Measurements from ENCODE around the gene SPATA12.
"Not testable (repeated sequence)": the region's sequence is repeated elsewhere in the genome, so short reads cannot be mapped to it uniquely, and the experiment has no call there.

SPATA12 gene

GRCh38 chr3:57083266-57083995 is 23.0 kb downstream of the SPATA12 start:
- not testable (repeated sequence) for DNase-seq (ENCODE audit: low read depth)

- DNase-seq (ENCODE audit: low read depth) = no peak
These were observed 24.7 kb downstream of the SPATA12 start for GRCh38 chr3:57085211-57085610.

GRCh38 chr3:57086201-57086600 is 25.7 kb downstream of the SPATA12 start:
- no peak for DNase-seq (ENCODE audit: low read depth)

GRCh38 chr3:57087361-57088092 is 27.1 kb downstream of the SPATA12 start:
- DNase-seq (ENCODE audit: low read depth) = no peak

GRCh38 chr3:57088503-57088902 is 28.0 kb downstream of the SPATA12 start:
- DNase-seq (ENCODE audit: low read depth) = no peak

- no peak for DNase-seq (ENCODE audit: low read depth)
These were observed 28.6 kb downstream of the SPATA12 start for GRCh38 chr3:57089043-57089442.

GRCh38 chr3:57091521-57092273 is 31.2 kb downstream of the SPATA12 start:
- no peak for DNase-seq (ENCODE audit: low read depth)

GRCh38 chr3:57093489-57093888 is 33.0 kb downstream of the SPATA12 start:
- no peak for DNase-seq (ENCODE audit: low read depth)

- no peak for DNase-seq (ENCODE audit: low read depth)
These were observed 33.6 kb downstream of the SPATA12 start for GRCh38 chr3:57093971-57094535.

GRCh38 chr3:57094575-57094974 is 34.1 kb downstream of the SPATA12 start:
- peak; percentile 4 for DNase-seq (ENCODE audit: low read depth)

- no peak for DNase-seq (ENCODE audit: low read depth)
These were observed 34.9 kb downstream of the SPATA12 start for GRCh38 chr3:57095363-57095762.

GRCh38 chr3:57097536-57097935 is 37.1 kb downstream of the SPATA12 start:
- no peak for DNase-seq (ENCODE audit: low read depth)

- no peak for DNase-seq (ENCODE audit: low read depth)
These were observed 38.2 kb downstream of the SPATA12 start for GRCh38 chr3:57098418-57099310.

- DNase-seq (ENCODE audit: low read depth) = peak; percentile 71
These were observed 39.7 kb downstream of the SPATA12 start for GRCh38 chr3:57100046-57100695.

- DNase-seq (ENCODE audit: low read depth) = no peak
These were observed 45.1 kb downstream of the SPATA12 start for GRCh38 chr3:57105585-57105984.

GRCh38 chr3:57108684-57109083 is 48.2 kb downstream of the SPATA12 start:
- DNase-seq (ENCODE audit: low read depth) = no peak

GRCh38 chr3:57109437-57110199 is 49.2 kb downstream of the SPATA12 start:
- no peak for DNase-seq (ENCODE audit: low read depth)

- no peak for DNase-seq (ENCODE audit: low read depth)
These were observed 49.8 kb downstream of the SPATA12 start for GRCh38 chr3:57110214-57110613.

- DNase-seq (ENCODE audit: low read depth) = no peak
These were observed 50.3 kb downstream of the SPATA12 start for GRCh38 chr3:57110798-57111197.

GRCh38 chr3:57112206-57112605 is 51.7 kb downstream of the SPATA12 start:
- no peak for DNase-seq (ENCODE audit: low read depth)
